Measurements from ENCODE around the gene PRR18.
"Not testable (repeated sequence)": the region's sequence is repeated elsewhere in the genome, so short reads cannot be mapped to it uniquely, and the experiment has no call there.

Gene PRR18

DNA sequence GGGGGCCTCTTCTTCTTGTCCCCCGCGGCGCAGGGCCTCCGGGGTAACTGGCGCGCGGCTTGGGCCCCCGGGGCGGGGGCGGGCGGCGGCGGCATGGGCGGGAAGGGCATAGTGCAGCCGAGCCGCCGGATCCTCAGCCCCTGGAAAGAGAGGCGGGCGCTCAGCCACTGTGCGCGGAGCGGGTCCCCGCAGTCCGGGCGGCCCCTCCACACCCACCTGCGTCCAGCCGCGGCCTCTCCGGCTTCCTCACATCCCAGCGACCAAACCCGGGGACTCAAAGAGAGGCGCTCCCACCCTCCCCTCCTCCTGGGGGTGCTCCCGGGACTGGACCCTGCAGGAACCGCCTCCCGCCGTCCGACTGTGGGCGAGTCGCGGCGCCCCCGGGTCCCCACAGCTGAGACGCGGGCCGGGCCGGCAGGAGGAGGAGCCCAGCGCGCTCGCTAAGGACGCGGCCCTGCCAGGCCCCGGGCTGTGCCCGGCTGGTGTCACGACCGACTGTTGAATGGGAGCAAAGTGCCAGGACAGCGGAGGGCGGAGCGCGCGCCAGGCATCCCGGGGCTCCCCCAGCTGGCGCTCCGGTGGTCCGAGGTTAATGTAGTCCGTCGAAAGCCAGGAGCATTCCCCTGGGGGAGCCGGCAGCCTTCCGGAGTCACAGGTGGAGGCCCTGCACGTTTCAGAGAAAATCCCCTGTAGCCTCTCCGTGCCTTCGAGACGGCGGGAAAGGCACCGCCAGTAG is at the start of gene PRR18:
TSS of gene PRR18 (minus strand) at position 360 of the 736 bp plus-strand sequence. CDS start at position 110, 250 bp downstream.
- DNase-seq: peak in 1 of 2 experiments; percentile 42

DNA sequence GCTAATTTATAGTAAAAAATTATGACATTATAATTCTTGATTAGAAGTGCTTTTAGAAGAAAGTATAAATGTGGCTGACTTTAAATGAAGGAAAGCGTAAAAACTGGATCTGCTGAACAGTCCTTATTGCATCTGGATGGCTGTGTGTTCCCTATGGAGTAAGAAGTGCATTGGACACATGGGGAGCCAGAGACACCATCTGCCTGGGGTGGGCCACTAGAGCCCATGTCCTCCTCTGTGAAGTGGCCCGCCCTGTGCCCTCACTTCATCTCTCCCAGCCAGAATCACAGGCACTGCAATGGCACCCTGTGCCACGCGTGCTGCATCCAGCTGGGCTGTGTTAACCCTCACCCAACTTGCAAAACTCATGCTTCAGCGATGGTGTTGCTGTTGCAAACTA is 47.4 kb upstream of the PRR18 start:
- DNase-seq: no peak

GRCh38 chr6:166354965-166355364 is 46.8 kb upstream of the PRR18 start:
- no peak for DNase-seq

GRCh38 chr6:166354143-166354542 is 46.0 kb upstream of the PRR18 start:
- DNase-seq: no peak

- no peak for DNase-seq
Measured at GRCh38 chr6:166353507-166353906, 45.3 kb upstream of the PRR18 start.

DNA sequence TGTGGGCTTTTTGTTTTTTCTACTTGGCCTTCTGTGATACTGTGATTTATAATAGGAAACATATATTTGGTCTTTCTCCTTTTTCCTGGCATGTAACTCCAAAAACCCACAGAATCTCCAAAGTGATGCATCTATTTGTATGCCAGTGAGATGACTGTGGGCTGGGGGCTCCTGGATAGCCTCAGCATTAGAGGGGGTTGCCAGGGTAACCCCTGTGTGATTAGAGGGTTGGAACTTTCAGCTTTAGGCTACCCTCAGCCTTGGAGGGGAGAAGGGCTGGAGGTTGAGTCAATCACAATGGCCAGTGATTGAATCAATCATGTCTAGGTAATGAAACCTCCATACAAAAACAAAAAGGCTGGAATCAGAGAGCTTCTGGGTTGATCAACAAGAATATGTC is 44.7 kb upstream of the PRR18 start:
- DNase-seq: no peak

DNA sequence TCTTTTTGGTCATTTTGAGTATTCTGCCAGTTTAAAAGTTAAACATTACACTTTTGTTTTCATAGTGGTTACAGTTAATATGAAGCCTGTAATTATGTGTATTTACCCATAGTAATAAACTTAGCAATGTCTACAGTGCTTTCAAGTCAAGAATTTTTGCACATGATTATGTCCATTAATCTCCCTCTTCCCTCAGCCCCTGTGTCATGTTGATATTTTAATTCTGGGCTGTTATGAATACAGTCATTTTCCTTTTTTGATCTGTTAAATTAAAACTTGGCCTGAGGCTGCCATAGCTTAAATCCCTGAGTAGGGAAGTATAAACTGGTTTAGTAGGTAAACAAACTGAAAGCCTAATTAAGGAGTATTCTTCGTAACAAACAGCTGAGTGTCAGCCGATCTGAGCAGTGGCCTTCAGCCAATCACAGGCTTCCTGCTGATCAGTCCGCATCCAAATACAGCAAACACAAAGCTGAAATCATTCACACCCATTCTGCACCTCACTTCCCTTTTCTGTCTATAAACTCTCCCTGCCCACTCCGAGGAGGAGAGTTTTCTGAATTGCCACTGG is 43.6 kb upstream of the PRR18 start:
- DNase-seq: no peak

DNA sequence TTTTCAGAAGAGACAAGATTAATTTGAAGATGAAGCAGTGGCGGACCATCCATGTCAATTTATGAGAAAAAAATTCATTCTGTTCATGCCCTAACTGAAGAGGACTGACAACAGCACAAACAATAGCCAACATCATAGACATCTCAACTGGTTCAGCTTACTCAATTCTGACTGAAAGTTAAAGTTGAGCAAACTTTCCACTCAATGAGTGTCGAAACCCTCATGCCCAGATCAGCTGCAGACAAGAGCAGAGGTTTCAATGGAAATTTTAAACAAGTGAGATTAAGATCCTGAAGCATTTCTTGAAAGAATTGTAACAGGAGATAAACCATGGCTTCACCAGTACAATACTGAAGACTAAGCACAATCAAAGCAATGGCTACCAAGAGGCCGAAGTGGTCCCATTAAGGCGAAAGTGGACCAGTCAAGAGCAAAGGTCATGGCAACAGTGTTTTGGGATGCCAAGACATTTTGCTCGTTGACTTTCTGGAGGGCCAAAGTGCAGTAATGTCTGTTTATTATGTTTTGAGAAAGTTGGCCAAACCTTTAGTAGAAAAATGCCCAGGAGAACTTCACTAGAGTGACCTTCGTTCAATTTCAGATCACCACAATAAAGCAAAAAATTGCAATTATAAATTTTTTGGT is 40.2 kb upstream of the PRR18 start:
- DNase-seq: no peak

GRCh38 chr6:166346965-166347364 is 38.8 kb upstream of the PRR18 start:
- no peak for DNase-seq

DNA sequence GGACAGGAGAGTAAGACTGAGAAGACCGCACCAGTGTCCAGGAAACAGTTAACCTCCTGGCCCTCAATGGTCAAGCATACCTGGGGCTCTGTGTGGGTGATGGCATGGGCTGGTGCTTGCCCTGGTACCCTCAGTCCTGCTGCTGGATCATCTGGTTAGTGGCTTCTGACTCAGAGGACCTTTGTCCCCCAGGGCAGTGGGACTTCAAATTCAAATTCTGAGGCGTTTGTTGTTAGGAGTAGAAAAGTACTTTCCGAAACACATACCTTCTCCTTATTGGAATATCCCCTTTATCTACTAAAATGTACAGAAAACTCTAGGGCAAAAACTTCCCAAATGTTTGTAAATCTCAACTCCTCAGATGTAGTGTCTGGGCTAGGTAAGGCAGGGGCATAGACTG is 38.3 kb upstream of the PRR18 start:
- DNase-seq: no peak

- DNase-seq: not testable (repeated sequence)
Measured at GRCh38 chr6:166345672-166346071, 37.5 kb upstream of the PRR18 start.

- not testable (repeated sequence) for DNase-seq
Measured at GRCh38 chr6:166344921-166345320, 36.7 kb upstream of the PRR18 start.

GRCh38 chr6:166344240-166344639 is 36.0 kb upstream of the PRR18 start:
- DNase-seq: no peak

DNA sequence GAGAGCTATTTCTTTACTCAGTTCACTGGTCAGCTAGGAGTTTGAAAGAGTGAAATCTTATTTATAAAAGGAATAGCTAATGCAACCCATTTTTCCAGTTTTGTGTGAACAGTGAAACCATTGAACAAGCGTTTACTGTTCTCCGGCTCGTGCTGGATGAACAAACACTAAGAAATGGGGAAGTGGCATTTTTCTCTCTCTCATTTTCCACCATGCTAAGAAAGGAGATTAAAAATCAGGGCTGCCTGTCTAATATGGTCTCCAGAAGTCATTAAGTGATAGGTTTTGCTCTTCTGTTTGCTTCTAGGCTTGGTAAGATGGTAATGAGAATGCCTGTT is 34.9 kb upstream of the PRR18 start:
- no peak for DNase-seq

DNA sequence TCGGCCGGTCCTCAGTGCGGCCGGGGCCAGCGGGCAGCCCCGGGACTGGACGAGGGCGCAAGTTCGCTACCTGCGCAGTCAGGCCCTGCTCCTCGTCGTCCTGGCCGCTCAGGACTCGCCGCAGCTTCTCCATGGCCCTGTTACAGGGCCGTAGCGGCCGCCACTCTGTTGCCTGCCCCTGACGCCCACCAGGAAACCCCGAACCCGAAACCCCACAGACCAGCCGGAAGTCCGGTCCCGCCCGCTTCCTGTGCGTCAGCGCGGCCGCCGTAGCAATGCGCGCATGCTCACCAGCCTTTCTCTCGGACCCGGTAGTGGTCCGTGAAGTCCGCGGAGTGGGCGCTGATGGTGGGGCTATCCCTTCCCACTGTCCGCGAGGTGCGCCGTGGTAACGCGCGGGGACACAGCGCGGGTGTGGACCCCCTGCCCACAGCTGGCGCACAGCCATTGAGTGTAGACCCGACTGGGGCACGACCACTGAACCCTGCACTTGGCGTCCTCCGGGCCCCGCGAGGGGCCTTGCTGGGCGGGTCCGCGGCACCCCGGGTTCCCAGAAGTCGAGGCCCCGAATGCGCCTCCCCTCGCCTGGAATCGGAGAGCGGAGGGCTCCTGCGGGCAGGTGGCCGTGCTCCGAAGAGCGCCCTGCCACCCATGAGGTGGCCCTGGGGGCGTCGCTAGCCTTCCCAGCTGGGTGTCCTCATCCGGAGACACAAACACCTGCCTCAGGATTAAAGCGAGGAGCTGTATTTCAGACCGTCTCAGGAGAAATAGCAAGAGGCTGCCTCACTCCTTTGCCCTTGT is 34.4 kb upstream of the PRR18 start, which contains the start of gene SFT2D1:
TSS of gene SFT2D1 (minus strand) at position 197 of the 801 bp plus-strand sequence. CDS start at position 133, 64 bp downstream.
- DNase-seq: peak; percentile 87 to 89

GRCh38 chr6:166341977-166342348 is 33.8 kb upstream of the PRR18 start:
- DNase-seq: peak; percentile 37 to 39

- DNase-seq: no peak
Measured at GRCh38 chr6:166341464-166341863, 33.3 kb upstream of the PRR18 start.

- DNase-seq: no peak
Measured at GRCh38 chr6:166338854-166339253, 30.7 kb upstream of the PRR18 start.

GRCh38 chr6:166336847-166337246 is 28.7 kb upstream of the PRR18 start:
- DNase-seq: no peak

GRCh38 chr6:166335378-166336302 is 27.4 kb upstream of the PRR18 start:
- DNase-seq: no peak

DNA sequence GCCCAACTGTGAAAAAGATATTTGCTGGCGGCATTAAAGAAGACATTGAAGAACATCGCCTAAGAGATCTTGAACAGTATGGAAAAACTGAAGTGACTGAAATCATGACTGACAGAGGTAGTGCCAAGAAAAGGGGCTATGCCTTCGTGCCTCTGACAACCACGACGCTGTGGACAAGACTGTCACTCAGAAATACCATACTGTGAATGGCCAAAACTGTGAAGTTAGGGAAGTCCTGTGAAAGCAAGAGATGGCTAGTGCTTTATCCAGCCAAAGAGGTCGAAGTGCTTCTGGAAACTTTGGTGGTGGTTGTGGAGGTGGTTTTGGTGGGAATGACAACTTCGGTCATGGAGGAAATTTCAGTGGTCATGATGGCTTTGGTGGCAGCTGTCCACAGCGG is 26.7 kb upstream of the PRR18 start:
- no peak for DNase-seq

Data from activated T-cell treated with anti-CD3 and anti-CD28 coated beads, Interleukin-2, amount 50 U/mL, for 48 hours (primary cell).